HepG2 (cell line): ENCODE data around the gene BBOF1. TPM values are rescaled to one million over a fixed set of nuclear protein-coding genes. Genes with fewer than 3 reads are reported as not detected.

Source experiments
- ATAC-seq: fragments of 200-7000 bp; cut with Tn5 transposase; 3 replicates; pipeline ENCODE4 v1.9.1; 2020; ENCODE audit warnings: mild to moderate bottlenecking, moderate library complexity
- BruUV-seq: library from RNA; stranded (reverse); fragments of 400-500 nt; replicated peaks from 2 replicates; lab custom pipeline; 2021; lab: Mats Ljungman, UMichigan
- CTCF ChIA-PET: fragments of 300-600 bp; formaldehyde crosslinking; extraction: SDS; loops from one replicate; lab custom pipeline; 2021; ENCODE audit warnings: low total read pairs, inconsistent platforms, low intra/inter-chr PET ratio; lab: Yijun Ruan, JAX
- POLR2A ChIA-PET: fragments of 350-600 bp; sonication (Branson Sonifier 250); formaldehyde crosslinking; loops from one replicate; lab custom pipeline; 2020; ENCODE audit warnings: antibody characterized with exemption, inconsistent platforms; lab: Yijun Ruan, JAX
- DNase-seq: peaks from one replicate; pipeline ENCODE4 v3.0.0-alpha.2; 2015; ENCODE audit warnings: low spot score
- FAIRE-seq: peaks from 3 replicates; lab custom pipeline; 2011; peaks lifted over from hg19 to GRCh38; lab: Jason Lieb, UNC
- H2AFZ ChIP-seq: one replicate; pipeline ENCODE4 v1.6.1; 2011; ENCODE audit warnings: low read length, inconsistent platforms
- H3K27ac ChIP-seq: fragments of 300-600 bp; 3 replicates; pipeline ENCODE4 v1.8.0; 2011; ENCODE audit warnings: mixed run types, mild to moderate bottlenecking, mixed read lengths, low read length, inconsistent platforms; ENCODE audit not compliant: insufficient read depth; ENCODE audit errors: extremely low read length
- H3K27me3 ChIP-seq, 2 experiments: fragments of 200-600 bp in 1 of 2; 2 replicates in 1 of 2; 3 replicates in 1 of 2; pipeline versions ENCODE4 v1.6.0 to v1.8.0; 2011; ENCODE audit warnings: low read length in 2 of 2, mild to moderate bottlenecking in 2 of 2, moderate library complexity in 2 of 2, inconsistent platforms in 1 of 2; ENCODE audit not compliant: insufficient read depth in 2 of 2, control insufficient read depth in 1 of 2
- H3K36me3 ChIP-seq, 2 experiments: fragments of 200-600 bp in 1 of 2; replicated peaks in 1 of 2; 2 replicates in 1 of 2; 3 replicates in 1 of 2; pipeline versions ENCODE4 v1.5.1 to v1.8.0; 2011; ENCODE audit warnings: low read length in 2 of 2, inconsistent platforms in 1 of 2; ENCODE audit not compliant: insufficient read depth in 2 of 2, control insufficient read depth in 1 of 2
- H3K4me1 ChIP-seq: 2 replicates; pipeline ENCODE4 v1.5.1; 2012; ENCODE audit warnings: low read length, inconsistent platforms; ENCODE audit not compliant: insufficient read depth
- H3K4me2 ChIP-seq: 2 replicates; pipeline ENCODE4 v1.6.0; 2011; ENCODE audit warnings: low read depth, low read length, inconsistent platforms
- H3K4me3 ChIP-seq, 3 experiments: fragments of 200-600 bp in 1 of 3; sonication (generic), shearing (Covaris generic) in 1 of 3; replicated peaks in 1 of 3; 2 replicates each; pipeline ENCODE4 v1.5.1; 2011 to 2016; ENCODE audit warnings: low read length in 3 of 3, inconsistent platforms in 2 of 3, low read depth in 2 of 3, mild to moderate bottlenecking in 2 of 3, control low read depth in 1 of 3, mixed read lengths in 1 of 3; ENCODE audit not compliant: insufficient read depth in 1 of 3
- H3K79me2 ChIP-seq: one replicate; pipeline ENCODE4 v1.6.1; 2011; ENCODE audit warnings: low read length, inconsistent platforms; ENCODE audit not compliant: insufficient read depth
- H3K9ac ChIP-seq: 2 replicates; pipeline ENCODE4 v1.6.0; 2011; ENCODE audit warnings: mild to moderate bottlenecking, low read depth, low read length, inconsistent platforms; ENCODE audit not compliant: insufficient read depth
- H3K9me3 ChIP-seq: 2 replicates; pipeline ENCODE4 v1.5.1; 2012; ENCODE audit warnings: mild to moderate bottlenecking, low read length
- H4K20me1 ChIP-seq: 2 replicates; pipeline ENCODE4 v1.6.0; 2011; ENCODE audit warnings: inconsistent platforms, mild to moderate bottlenecking, low read length, moderate library complexity; ENCODE audit not compliant: insufficient read depth
- FOXK2 ChIP-seq: fragments of 450-650 bp; IDR thresholded peaks from 2 replicates; pipeline ENCODE4 v1.6.1; 2016
- HOXA5 ChIP-seq: sonication (generic); formaldehyde crosslinking; IDR thresholded peaks from 2 replicates; pipeline ENCODE4 v1.4.0; 2020; ENCODE audit warnings: missing genetic modification reagents
- KDM4B ChIP-seq: sonication (generic); formaldehyde crosslinking; IDR thresholded peaks from 2 replicates; pipeline ENCODE4 v1.4.0; 2020; ENCODE audit warnings: missing genetic modification reagents
- NFYB ChIP-seq: sonication (generic); formaldehyde crosslinking; IDR thresholded peaks from 2 replicates; pipeline ENCODE4 v1.4.0; 2020; ENCODE audit warnings: missing genetic modification reagents
- SALL2 ChIP-seq: sonication (generic); formaldehyde crosslinking; IDR thresholded peaks from 2 replicates; pipeline ENCODE4 v1.8.1; 2023; ENCODE audit warnings: mild to moderate bottlenecking, missing genetic modification reagents, inconsistent platforms
- SRSF9 ChIP-seq: fragments of 200-400 bp; formaldehyde crosslinking; IDR thresholded peaks from 2 replicates; pipeline ENCODE4 v1.6.1; 2018; ENCODE audit warnings: borderline replicate concordance, mild to moderate bottlenecking, low read depth, low read length; ENCODE audit not compliant: insufficient read depth, poor library complexity, severe bottlenecking
- SUZ12 ChIP-seq: fragments of 150-350 bp; IDR thresholded peaks from 2 replicates; pipeline ENCODE4 v1.6.1; 2014; ENCODE audit warnings: low read depth, low read length
- ZBTB21 ChIP-seq: sonication (generic); formaldehyde crosslinking; IDR thresholded peaks from 2 replicates; pipeline ENCODE4 v1.4.0; 2020; ENCODE audit warnings: missing genetic modification reagents
- ZNF709 ChIP-seq: sonication (generic); formaldehyde crosslinking; IDR thresholded peaks from 2 replicates; pipeline ENCODE4 v1.5.0; 2020; ENCODE audit warnings: mild to moderate bottlenecking, missing genetic modification reagents
- WGBS: methylation state at CpG from one replicate; pipeline ENCODE4 v1.1.6; 2017; ENCODE audit warnings: low lambda C conversion rate; 5-methylcytosine and 5-hydroxymethylcytosine counted together
- in situ Hi-C: cut with HindIII; loops from 2 replicates; pipeline ENCODE4 v1.10.0; 2017; ENCODE audit warnings: low pct_unique_long_range_greater_than_20kb; ENCODE audit not compliant: extremely low pct_ligation_motif_present
- intact Hi-C: fragments of 100-400 bp; cut with micrococcal nuclease; formaldehyde crosslinking; loops from one replicate; pipeline ENCODE4 v1.10.0; 2022; ENCODE audit not compliant: unreplicated experiment
- polyA plus RNA-seq, 8 experiments: library from polyadenylated mRNA; depleted of rRNA in 3 of 8; stranded (reverse) in 7 of 8; unstranded in 1 of 8; fragments of >200 nt; fragmentation: Illumina TruSeq in 4 of 8; extraction: Trizol in 4 of 8; gene quantifications; 2 replicates each; pipeline versions ENCODE4 v1.2.1 to v1.2.3, GENCODE V29; 2011 to 2016; ENCODE audit warnings: low read depth in 4 of 8, missing spikeins in 1 of 8, mixed read lengths in 1 of 8; ENCODE audit not compliant: insufficient read depth in 1 of 8
- total RNA-seq, 5 experiments: library from RNA; depleted of rRNA; stranded (reverse); fragments of >200 nt; fragmentation: Illumina TruSeq; extraction: Trizol; gene quantifications; 2 replicates each; pipeline ENCODE4 v1.2.3, GENCODE V29; 2016; ENCODE audit warnings: low read depth in 1 of 5

The BBOF1 gene
- total and polyA plus RNA-seq, 2 of the 13 experiments (the other 11 are each of a cell fraction or from before 2014, with no cell fraction given): 1.6 to 2.3 TPM

DNA sequence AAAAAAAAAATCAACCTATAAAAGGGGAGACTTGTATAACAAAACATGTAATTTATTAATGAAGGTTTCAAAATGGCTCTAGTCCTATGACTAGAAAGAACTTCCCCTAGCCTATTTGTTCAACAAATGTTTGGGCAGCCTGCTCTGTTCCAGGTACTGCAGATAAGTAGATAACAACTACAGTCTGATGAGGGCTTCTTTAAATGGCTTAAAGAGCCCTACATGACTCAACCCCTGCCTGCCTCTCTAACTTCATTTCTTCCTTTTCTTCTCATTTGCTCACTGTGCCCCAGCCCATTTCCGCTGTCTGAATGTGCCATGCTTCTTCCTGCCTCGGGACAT is 43.6 kb downstream of the BBOF1 start:
- no peak for ATAC-seq
- BruUV-seq: no TSS peak
- intact Hi-C loops: no loop called here

GRCh38 chr14:74064426-74064825 is 45.3 kb downstream of the BBOF1 start:
- H3K4me1 ChIP-seq: no peaks in the 10 kb centered on the region
- DNase-seq: no peak
- peaks cover 9 to 44% of the 10 kb centered on the region in 2 experiments for H3K36me3 ChIP-seq
- H3K9me3 ChIP-seq: no peaks in the 10 kb centered on the region
- no peak overlapping the region for H3K27ac ChIP-seq
- H3K9ac ChIP-seq: no peak overlapping the region
- no TSS peak for BruUV-seq
- FAIRE-seq: no peak
- intact Hi-C loops: no loop called here
- no peaks in the 10 kb centered on the region for H4K20me1 ChIP-seq
- in situ Hi-C loops: no loop called here
- no peaks in the 10 kb centered on the region for H3K27me3 ChIP-seq
- ChIA-PET POLR2A (no interaction called here), CTCF (no interaction called here)
- no peaks in the 10 kb centered on the region for H3K79me2 ChIP-seq
- no peak overlapping the region for H2AFZ ChIP-seq
- no peak for TF ChIP-seq ZBTB21
- no peak for TF ChIP-seq SALL2 (CRISPR knock-in tag)
- TF ChIP-seq KDM4B (CRISPR knock-in tag): no peak
- no peak for TF ChIP-seq SUZ12
- no peak for TF ChIP-seq FOXK2
- TF ChIP-seq ZNF709 (CRISPR knock-in tag): no peak
- ATAC-seq: no peak
- H3K4me3 ChIP-seq: no peak overlapping the region
- H3K4me2 ChIP-seq: no peak overlapping the region

More for the DNA sequence above, 43.6 kb downstream of the BBOF1 start:
- H3K27ac ChIP-seq: no peak overlapping the region
- in situ Hi-C loops: no loop called here
- FAIRE-seq (no peak), DNase-seq (no peak)
- CTCF ChIA-PET: no interaction called here
- H3K4me3 ChIP-seq: no peak overlapping the region
- no peaks in the 10 kb centered on the region for H3K79me2 ChIP-seq
- H3K4me1 ChIP-seq: no peaks in the 10 kb centered on the region
- H4K20me1 ChIP-seq: no peaks in the 10 kb centered on the region
- no peak overlapping the region for H3K4me2 ChIP-seq
- H3K9me3 ChIP-seq: no peaks in the 10 kb centered on the region
- peaks cover 9 to 44% of the 10 kb centered on the region in 2 experiments for H3K36me3 ChIP-seq
- 87% methylated on average over 2 of the region's 2 CpGs for WGBS
- no peak for TF ChIP-seq NFYB (CRISPR knock-in tag)
- no peak for TF ChIP-seq HOXA5 (CRISPR knock-in tag)
- TF ChIP-seq SRSF9: no peak
- TF ChIP-seq, all 625 proteins: peak for 0
- Histone ChIP-seq H3K27me3 (no peaks in the 10 kb centered on the region), H2AFZ (no peak overlapping the region), H3K9ac (no peak overlapping the region)
- POLR2A ChIA-PET: no interaction called here
